GM18505 (cell line): ENCODE measurements around the gene RAI1.

Source experiments
- ATAC-seq: cut with Tn5 transposase; IDR thresholded peaks from one replicate; pipeline ENCODE4 v1.9.1; 2021; ENCODE audit not compliant: unreplicated experiment
- POLR2A ChIP-seq: IDR thresholded peaks from 4 replicates; pipeline ENCODE4 v1.6.1; 2011; ENCODE audit warnings: borderline replicate concordance; ENCODE audit not compliant: insufficient read depth, insufficient read length; ENCODE audit errors: extremely low read depth

RAI1 gene

GRCh38 chr17:17781591-17782496 lies 100.6 kb downstream of the RAI1 start:
- no peak for ATAC-seq
- TF ChIP-seq POLR2A, result no peak

DNA sequence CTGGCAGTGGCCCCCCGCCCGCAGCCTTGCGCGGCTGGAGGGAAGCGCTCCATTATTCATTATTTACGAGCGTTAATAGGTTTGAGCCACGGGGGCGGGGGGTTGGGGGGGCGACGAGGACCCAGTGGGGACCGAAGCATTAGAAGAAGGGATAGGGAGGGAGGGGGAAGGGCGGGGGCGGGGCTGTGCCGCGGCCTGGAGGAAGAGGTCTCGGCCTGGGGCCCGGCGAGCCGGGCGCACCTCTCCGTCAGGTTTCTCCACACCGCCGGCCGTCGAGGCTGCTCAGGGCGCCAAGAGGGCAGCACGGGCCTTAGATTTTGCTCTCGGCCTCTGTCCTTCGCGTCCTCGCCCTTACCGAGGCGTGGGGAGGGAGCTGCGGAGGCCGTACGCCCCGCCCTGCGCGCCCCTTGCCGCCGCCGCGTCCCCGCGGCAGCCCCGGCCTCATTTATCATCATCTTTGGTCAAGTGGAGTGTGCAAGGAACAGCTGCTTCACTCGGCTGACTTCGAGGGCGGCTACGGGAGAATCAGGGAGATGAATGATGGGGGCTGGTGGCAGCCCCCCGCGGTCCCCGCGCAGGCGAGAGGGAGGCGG lies 101.4 kb downstream of the RAI1 start:
- TF ChIP-seq POLR2A, result no peak
- ATAC-seq, result peak; percentile 11

DNA sequence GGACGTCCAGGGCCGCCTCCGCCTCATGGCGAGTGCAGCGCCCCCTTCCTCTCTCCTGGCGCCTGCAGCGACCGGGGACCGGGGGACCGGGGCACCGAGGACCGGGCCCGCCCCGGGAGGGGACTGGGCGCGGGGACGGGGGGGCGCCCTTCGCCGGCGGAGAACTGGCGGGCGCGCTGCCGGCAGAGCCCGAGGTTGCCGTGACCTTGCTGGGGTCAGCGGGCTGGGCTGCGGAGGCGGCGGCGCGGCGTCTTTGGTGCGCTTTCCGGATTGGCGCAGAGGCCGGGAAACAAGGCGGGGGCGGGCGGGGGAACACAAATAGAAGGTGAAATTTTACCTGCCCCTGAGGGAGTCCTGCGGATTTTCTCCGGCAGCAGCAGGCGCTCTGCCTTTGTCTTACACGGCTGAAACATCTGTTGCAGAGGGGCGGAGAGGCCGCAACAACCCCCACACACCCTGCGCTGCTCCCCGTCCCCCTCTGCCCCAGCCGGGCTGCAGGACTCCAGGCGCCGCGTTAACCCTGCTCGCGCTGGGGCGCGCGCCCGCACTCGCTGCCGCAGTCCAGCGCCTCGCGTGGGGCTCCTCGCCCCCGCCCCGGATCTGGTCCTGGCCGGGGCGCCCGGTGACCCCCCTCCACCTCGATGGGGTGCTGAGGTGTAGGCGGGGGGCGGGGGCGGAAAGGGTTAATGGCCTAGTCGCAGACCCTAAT lies 102.0 kb downstream of the RAI1 start:
- TF ChIP-seq POLR2A, result no peak
- peak; percentile 42 for ATAC-seq

- TF ChIP-seq POLR2A, result no peak
- no peak for ATAC-seq
These were observed 102.8 kb downstream of the RAI1 start for GRCh38 chr17:17783825-17784656.

DNA sequence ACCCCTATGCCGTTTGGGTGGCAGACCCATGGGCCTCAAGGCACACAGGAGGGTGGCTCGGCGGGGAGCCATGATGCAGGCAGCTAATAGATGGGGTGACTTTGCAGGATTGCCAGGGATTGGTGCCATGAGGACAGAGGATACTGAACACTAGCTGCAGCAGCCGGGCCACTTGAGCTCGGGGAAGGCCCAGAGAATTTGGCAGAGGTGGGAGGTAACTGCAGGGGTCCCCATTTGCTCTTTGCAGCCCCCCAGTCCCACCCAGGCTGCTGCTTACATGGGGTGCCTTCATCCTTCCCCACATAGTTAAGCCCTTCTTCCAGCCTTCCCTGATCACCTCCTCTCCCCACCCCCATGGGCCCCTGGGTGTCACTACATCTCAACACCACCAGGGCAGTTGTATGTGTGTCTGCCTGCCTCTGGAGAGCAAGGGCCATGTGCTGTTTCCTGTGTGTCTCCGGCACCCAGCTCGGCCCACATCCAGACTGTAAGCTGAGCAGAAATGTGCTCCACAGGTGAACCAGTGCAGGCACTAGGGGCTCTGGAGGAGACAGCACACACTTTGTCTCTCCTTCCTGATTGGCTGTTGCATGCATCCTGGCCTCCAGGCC lies 103.5 kb downstream of the RAI1 start:
- no peak for ATAC-seq
- no peak for TF ChIP-seq POLR2A

GRCh38 chr17:17785407-17785806 lies 104.1 kb downstream of the RAI1 start:
- no peak for ATAC-seq
- no peak for TF ChIP-seq POLR2A

DNA sequence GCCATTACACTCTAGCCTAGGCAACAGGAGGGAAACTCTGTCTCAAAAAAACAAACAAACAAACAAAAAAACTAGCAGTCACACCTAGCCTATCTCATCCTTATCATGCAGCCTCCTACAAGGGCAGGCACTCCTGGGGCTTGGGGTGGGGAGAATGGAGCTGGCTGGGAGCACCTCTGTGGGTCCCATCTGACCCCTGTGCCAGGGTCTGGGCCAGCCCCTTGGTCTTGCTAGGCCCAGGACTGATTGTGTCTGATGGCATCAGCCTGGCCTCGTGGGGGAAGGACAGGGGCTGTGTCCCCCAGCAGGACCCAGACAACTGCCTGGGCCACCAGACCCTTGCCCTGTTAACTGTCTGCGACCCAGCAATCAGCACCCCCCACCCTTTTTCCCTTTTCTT lies 105.7 kb downstream of the RAI1 start:
- TF ChIP-seq POLR2A, result no peak
- no peak for ATAC-seq

DNA sequence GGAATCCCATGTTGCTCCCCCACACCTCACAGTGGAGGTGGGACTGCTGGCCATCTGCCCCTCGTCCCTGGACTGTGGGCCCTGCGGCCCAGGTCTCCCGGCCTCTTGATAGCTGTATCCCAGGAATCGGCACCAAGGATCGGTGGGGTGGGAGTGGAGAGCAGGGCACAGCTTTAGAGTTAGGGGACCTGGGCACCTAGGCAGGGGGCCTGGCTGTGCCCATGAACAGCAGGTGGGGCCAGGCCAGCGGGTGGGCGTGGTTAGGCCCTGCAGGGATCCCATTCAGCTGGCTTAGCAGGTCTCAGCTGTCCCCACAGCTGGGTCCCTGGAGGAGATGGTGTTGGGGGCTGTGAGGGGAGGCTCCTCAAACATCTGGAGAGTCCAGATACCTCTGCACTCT lies 106.3 kb downstream of the RAI1 start:
- no peak for ATAC-seq

GRCh38 chr17:17788967-17789366 lies 107.7 kb downstream of the RAI1 start:
- ATAC-seq, result no peak
- no peak for TF ChIP-seq POLR2A

More for the DNA sequence above, 106.3 kb downstream of the RAI1 start:
- no peak for TF ChIP-seq POLR2A

DNA sequence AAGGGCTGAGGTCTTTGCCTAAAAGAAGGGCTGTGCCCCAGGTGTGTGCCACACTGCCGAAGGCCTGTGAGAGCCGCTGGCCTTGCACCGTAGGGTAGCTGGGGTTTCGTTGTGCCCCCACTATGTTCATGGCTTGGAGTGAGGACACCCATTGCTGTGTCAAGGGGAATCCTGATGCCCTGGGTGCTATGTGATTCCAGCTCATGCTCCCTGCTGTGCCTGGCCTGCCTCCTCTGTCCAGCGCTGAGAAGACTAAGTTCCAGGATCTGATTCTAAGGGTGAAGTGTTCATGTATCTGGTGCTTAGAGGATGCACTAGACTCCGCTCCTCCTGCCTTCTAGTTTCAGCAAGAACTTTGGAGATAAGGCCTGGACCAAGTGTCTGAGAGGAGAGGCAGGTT lies 108.2 kb downstream of the RAI1 start:
- no peak for TF ChIP-seq POLR2A
- ATAC-seq, result no peak

DNA sequence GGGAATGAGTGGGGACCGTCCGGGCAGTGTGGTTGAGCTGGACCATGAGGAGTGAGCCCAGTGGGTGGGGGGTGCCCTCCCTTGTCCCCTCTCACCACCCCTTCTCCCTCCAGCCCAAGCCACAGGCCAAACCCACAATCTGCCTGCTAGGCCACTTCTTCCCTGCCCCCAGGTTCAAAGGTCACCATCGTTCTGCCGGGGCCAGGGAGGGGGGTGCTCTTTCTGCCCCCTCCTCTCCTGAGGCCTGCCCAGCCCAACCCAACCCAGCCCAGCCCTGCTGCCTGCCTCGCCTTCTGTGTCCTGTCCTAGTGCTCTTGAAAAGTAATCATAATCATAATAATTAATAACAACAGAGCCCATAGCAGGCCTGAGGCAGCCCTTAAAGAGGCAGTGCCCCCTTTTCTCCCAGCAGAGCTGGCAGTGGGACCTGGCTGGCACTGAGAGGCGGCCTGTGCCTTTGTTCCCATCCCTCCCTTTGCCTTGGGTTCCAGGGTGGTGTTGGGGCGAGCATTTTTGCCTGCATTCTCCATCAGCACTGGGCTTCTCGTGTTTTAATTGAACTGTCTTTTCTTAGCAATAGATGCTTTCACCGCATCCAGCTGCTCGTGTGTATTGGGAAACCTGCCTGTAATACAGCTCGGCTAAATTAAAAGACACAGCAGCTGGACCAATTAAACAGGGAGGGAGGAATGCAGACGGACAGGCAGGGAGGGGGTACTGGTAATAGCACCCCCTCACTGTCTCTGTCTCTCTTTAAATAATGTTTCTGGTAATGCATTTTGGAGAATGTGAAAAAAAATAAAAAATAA lies 108.8 kb downstream of the RAI1 start:
- TF ChIP-seq POLR2A, result no peak
- ATAC-seq, result no peak
